Uterus (tissue), 4 donors: ENCODE results near the gene AP1S1. TPM values are rescaled to one million over a fixed set of nuclear protein-coding genes. Genes with fewer than 3 reads are reported as not detected.
"Not testable (repeated sequence)": the region's sequence is repeated elsewhere in the genome, so short reads cannot be mapped to it uniquely, and the experiment has no call there.

Source experiments
- DNase-seq, 2 donors: peaks; one replicate each; pipeline ENCODE4 v3.0.0-alpha.2; 2019 to 2020
- H3K27ac ChIP-seq, 2 donors: fragments of 200-600 bp; sonication (generic); 1 replicate in 1 of 2; 2 replicates in 1 of 2; pipeline ENCODE4 v1.5.1; 2016 to 2018
- H3K27me3 ChIP-seq, 2 donors: fragments of 200-600 bp; sonication (generic); one replicate each; pipeline ENCODE4 v1.5.1; 2018 to 2019; ENCODE audit warnings: control low read depth in 1 of 2
- H3K36me3 ChIP-seq, 2 donors: fragments of 200-600 bp; sonication (generic); one replicate each; pipeline ENCODE4 v1.5.1; 2019; ENCODE audit warnings: control low read depth in 1 of 2
- H3K4me1 ChIP-seq, 2 donors: fragments of 200-600 bp; sonication (generic); one replicate each; pipeline ENCODE4 v1.5.1; 2018 to 2019; ENCODE audit warnings: control low read depth in 1 of 2
- H3K4me3 ChIP-seq, 2 donors: fragments of 200-600 bp; sonication (generic); 1 replicate in 1 of 2; 2 replicates in 1 of 2; pipeline ENCODE4 v1.5.1; 2018 to 2019; ENCODE audit warnings: mild to moderate bottlenecking in 1 of 2
- H3K9me3 ChIP-seq, 2 donors: fragments of 200-600 bp; sonication (generic); one replicate each; pipeline ENCODE4 v1.5.1; 2019; ENCODE audit warnings: control low read depth in 1 of 2
- POLR2A ChIP-seq, 2 donors: fragments of 450-650 bp; IDR thresholded peaks; one replicate each; pipeline ENCODE4 v1.6.1; 2016; ENCODE audit warnings: antibody characterized with exemption in 2 of 2, mild to moderate bottlenecking in 1 of 2, moderate library complexity in 1 of 2
- intact Hi-C: fragments of 100-400 bp; cut with DNase I; formaldehyde crosslinking; loops from one replicate; pipeline ENCODE4 v1.15.1; 2023; ENCODE audit warnings: low total_unique reads
- total RNA-seq, 4 donors: library from RNA; depleted of rRNA in 3 of 4; stranded (reverse); fragments of >200 nt in 3 of 4; gene quantifications; one replicate each; pipeline versions ENCODE4 v1.1.0 to v1.2.4, GENCODE V29; 2014 to 2023
- TF ChIP-seq, protein P1 (sequence below), 4 experiments: fragments of 200-600 bp in 2 of 4; fragments of 450-650 bp in 2 of 4; sonication (generic) in 2 of 4; IDR thresholded peaks; one replicate each; pipeline ENCODE4 v1.5.1; 2016 to 2019; ENCODE audit warnings: antibody characterized with exemption in 4 of 4, mild to moderate bottlenecking in 2 of 4, moderate library complexity in 1 of 4
- donor health status: DM: yes; HTN: yes; CAD: no.

Gene AP1S1
- total RNA-seq, 4 donors from 2014 or later, result 9.2 to 59.6 (median 30.2) TPM

GRCh38 chr7:101128040-101128834 lies 26.0 kb upstream of the AP1S1 start:
- peaks cover 0 to 23% of the 10 kb centered on the region in 2 donors for H3K4me1 ChIP-seq
- H3K4me3 ChIP-seq, result no peak overlapping the region
- no peak overlapping the region for H3K27ac ChIP-seq

DNA sequence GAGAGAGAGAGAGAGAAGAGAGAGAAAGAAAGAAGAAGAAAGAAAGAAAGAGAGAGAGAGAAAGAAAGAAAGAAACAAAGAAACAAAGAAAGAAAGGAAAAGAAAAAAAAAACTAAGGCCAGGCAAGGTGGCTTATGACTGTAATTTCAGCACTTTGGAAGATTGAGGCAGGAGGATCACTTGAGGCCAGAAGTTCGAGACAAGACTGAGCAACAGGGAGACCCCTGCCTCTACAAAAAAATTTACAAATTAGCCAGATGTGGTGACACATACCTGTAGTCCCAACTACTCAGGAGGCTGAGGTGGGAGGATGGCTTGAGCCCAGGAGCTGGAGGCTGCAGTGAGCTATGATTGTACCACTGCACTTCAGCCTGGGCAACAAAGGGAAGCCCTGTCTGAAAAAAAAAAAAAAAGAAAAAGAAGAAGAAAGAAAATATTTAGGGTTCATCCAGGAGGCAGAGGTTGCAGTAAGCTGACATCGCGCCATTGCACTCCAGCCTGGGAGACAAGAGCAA lies 24.6 kb upstream of the AP1S1 start:
- intact Hi-C loops, result no loop called here
- H3K36me3 ChIP-seq, result no peaks in the 10 kb centered on the region
- H3K9me3 ChIP-seq, result no peaks in the 10 kb centered on the region
- DNase-seq, result no peak
- no peak overlapping the region for H3K4me3 ChIP-seq
- TF ChIP-seq POLR2A (IDR thresholded peaks at IDR 0.05), result no peak
- TF ChIP-seq, protein P1, sequence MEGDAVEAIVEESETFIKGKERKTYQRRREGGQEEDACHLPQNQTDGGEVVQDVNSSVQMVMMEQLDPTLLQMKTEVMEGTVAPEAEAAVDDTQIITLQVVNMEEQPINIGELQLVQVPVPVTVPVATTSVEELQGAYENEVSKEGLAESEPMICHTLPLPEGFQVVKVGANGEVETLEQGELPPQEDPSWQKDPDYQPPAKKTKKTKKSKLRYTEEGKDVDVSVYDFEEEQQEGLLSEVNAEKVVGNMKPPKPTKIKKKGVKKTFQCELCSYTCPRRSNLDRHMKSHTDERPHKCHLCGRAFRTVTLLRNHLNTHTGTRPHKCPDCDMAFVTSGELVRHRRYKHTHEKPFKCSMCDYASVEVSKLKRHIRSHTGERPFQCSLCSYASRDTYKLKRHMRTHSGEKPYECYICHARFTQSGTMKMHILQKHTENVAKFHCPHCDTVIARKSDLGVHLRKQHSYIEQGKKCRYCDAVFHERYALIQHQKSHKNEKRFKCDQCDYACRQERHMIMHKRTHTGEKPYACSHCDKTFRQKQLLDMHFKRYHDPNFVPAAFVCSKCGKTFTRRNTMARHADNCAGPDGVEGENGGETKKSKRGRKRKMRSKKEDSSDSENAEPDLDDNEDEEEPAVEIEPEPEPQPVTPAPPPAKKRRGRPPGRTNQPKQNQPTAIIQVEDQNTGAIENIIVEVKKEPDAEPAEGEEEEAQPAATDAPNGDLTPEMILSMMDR (IDR thresholded peaks at IDR 0.05), result no peak
- H3K27ac ChIP-seq, result no peak overlapping the region
- peaks cover 0 to 16% of the 10 kb centered on the region in 2 donors for H3K4me1 ChIP-seq
- no peaks in the 10 kb centered on the region for H3K27me3 ChIP-seq

More at GRCh38 chr7:101128040-101128834, 26.0 kb upstream of the AP1S1 start:
- H3K36me3 ChIP-seq, result no peaks in the 10 kb centered on the region
- intact Hi-C loops, result no loop called here
- H3K27me3 ChIP-seq, result no peaks in the 10 kb centered on the region
- DNase-seq, result no peak
- TF ChIP-seq, protein P1 (IDR thresholded peaks at IDR 0.05), result no peak
- TF ChIP-seq POLR2A (IDR thresholded peaks at IDR 0.05), result no peak
- H3K9me3 ChIP-seq, result no peaks in the 10 kb centered on the region

DNA sequence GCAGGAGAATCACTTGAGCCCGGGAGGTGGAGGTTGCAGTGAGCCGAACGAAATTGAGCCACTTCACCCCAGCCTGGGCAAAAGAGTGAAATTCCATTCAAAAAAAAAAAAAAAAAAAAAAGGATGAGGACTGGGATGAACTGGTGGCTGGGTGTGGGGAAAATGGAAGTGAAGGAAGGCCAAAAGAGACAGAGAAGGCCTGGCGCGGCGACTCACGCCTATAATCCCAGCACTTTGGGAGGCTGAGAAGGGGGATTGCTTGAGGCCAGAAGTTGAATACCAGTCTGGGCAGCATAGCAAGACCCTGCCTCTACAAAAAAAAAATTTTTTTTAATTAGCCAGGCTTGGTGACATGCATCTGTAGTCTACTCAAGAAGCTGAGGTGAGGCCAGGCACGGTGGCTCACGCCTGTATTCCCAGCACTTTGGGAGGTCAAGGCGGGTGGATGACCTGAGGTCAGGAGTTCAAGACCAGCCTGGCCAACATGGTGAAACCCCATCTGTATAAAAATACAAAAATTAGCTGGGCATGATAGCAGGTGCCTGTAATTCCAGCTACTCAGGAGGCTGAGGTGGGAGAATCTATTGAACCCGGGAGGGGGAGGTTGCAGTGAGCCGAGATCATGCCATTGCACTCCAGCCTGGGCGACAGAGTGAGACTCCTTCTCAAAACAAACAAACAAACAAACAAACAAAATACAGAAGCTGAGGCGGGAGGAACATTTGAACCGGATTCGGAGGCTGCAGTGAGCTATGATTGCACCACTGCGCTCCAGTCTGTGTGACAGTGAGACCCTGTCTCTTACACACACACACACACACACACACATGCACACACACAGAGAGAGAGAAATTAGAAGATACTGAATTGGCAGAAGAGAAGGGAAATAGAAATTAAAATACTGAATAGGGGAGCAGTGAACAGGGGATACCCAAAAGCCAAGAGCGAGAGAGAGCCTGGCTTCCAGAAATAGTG lies 21.4 kb upstream of the AP1S1 start:
- intact Hi-C loops, H3K4me3 ChIP-seq, H3K27ac ChIP-seq, H3K9me3 ChIP-seq, H3K27me3 ChIP-seq, DNase-seq, H3K4me1 ChIP-seq, H3K36me3 ChIP-seq: not testable (repeated sequence)

- no peaks in the 10 kb centered on the region for H3K27me3 ChIP-seq
- H3K4me3 ChIP-seq, result no peak overlapping the region
- intact Hi-C loops, result no loop called here
- no peak for DNase-seq
- H3K27ac ChIP-seq, result no peak overlapping the region
- TF ChIP-seq POLR2A (IDR thresholded peaks at IDR 0.05), result no peak
- TF ChIP-seq, protein P1 (IDR thresholded peaks at IDR 0.05), result no peak
- no peaks in the 10 kb centered on the region for H3K4me1 ChIP-seq
- H3K9me3 ChIP-seq, result no peaks in the 10 kb centered on the region
- H3K36me3 ChIP-seq, result no peaks in the 10 kb centered on the region
Observed at GRCh38 chr7:101133621-101134398, 20.5 kb upstream of the AP1S1 start.

GRCh38 chr7:101134399-101134980 lies 19.8 kb upstream of the AP1S1 start:
- Histone ChIP-seq H3K27me3 (no peaks in the 10 kb centered on the region), H3K27ac (no peak overlapping the region), H3K36me3 (no peaks in the 10 kb centered on the region), H3K9me3 (no peaks in the 10 kb centered on the region), H3K4me1 (no peaks in the 10 kb centered on the region), H3K4me3 (no peak overlapping the region)
- DNase-seq, result no peak
- TF ChIP-seq, protein P1 (IDR thresholded peaks at IDR 0.05), result no peak
- no peak for TF ChIP-seq POLR2A (IDR thresholded peaks at IDR 0.05)
- intact Hi-C loops, result no loop called here
